GM11168 (cell line): ENCODE results near the gene CACNA2D3.

Experiments
- in situ Hi-C: fragments of 300-500 bp; cut with MboI; formaldehyde crosslinking; loops from one replicate; pipeline ENCODE4 v1.12.0; 2022; ENCODE audit warnings: low sequenced_read_pairs; ENCODE audit not compliant: unreplicated experiment

The CACNA2D3 gene

GRCh38 chr3:54165865-54166264 is 43.5 kb downstream of the CACNA2D3 start:
- in situ Hi-C loops, result no loop called here

GRCh38 chr3:54167999-54168398 is 45.6 kb downstream of the CACNA2D3 start:
- in situ Hi-C loops, result no loop called here

- in situ Hi-C loops, result no loop called here
Observed at GRCh38 chr3:54168451-54168850, 46.1 kb downstream of the CACNA2D3 start.

- in situ Hi-C loops, result no loop called here
Observed at GRCh38 chr3:54169524-54169923, 47.2 kb downstream of the CACNA2D3 start.

- in situ Hi-C loops, result no loop called here
Observed at GRCh38 chr3:54171509-54171908, 49.2 kb downstream of the CACNA2D3 start.

GRCh38 chr3:54171951-54172350 is 49.6 kb downstream of the CACNA2D3 start:
- in situ Hi-C loops, result no loop called here

- in situ Hi-C loops, result no loop called here
Observed at GRCh38 chr3:54173371-54173770, 51.0 kb downstream of the CACNA2D3 start.

- in situ Hi-C loops, result no loop called here
Observed at GRCh38 chr3:54176106-54176505, 53.8 kb downstream of the CACNA2D3 start.

- in situ Hi-C loops, result no loop called here
Observed at GRCh38 chr3:54177816-54178215, 55.5 kb downstream of the CACNA2D3 start.

- in situ Hi-C loops, result no loop called here
Observed at GRCh38 chr3:54178376-54178775, 56.0 kb downstream of the CACNA2D3 start.

GRCh38 chr3:54180921-54181320 is 58.6 kb downstream of the CACNA2D3 start:
- in situ Hi-C loops, result no loop called here

- in situ Hi-C loops, result no loop called here
Observed at GRCh38 chr3:54182242-54182641, 59.9 kb downstream of the CACNA2D3 start.

GRCh38 chr3:54185740-54186139 is 63.4 kb downstream of the CACNA2D3 start:
- in situ Hi-C loops, result no loop called here

GRCh38 chr3:54188176-54188791 is 65.9 kb downstream of the CACNA2D3 start:
- in situ Hi-C loops, result no loop called here

GRCh38 chr3:54191220-54191619 is 68.9 kb downstream of the CACNA2D3 start:
- in situ Hi-C loops, result no loop called here

GRCh38 chr3:54192026-54192425 is 69.7 kb downstream of the CACNA2D3 start:
- in situ Hi-C loops, result no loop called here

- in situ Hi-C loops, result no loop called here
Observed at GRCh38 chr3:54193093-54193492, 70.7 kb downstream of the CACNA2D3 start.

- in situ Hi-C loops, result no loop called here
Observed at GRCh38 chr3:54196360-54196991, 74.1 kb downstream of the CACNA2D3 start.

- in situ Hi-C loops, result no loop called here
Observed at GRCh38 chr3:54197509-54197908, 75.2 kb downstream of the CACNA2D3 start.

- in situ Hi-C loops, result no loop called here
Observed at GRCh38 chr3:54198556-54198955, 76.2 kb downstream of the CACNA2D3 start.

GRCh38 chr3:54202054-54202453 is 79.7 kb downstream of the CACNA2D3 start:
- in situ Hi-C loops, result no loop called here

GRCh38 chr3:54202651-54203248 is 80.4 kb downstream of the CACNA2D3 start:
- in situ Hi-C loops, result no loop called here
